SKM-1 (cell line): ENCODE data around the gene RPS29.
"Not testable (repeated sequence)": the region's sequence is repeated elsewhere in the genome, so short reads cannot be mapped to it uniquely, and the experiment has no call there.

ENCODE experiments used
- DNase-seq: peaks from one replicate; lab custom pipeline; 2025; ENCODE audit not compliant: unreplicated experiment; lab: John Stamatoyannopoulos, UW

The RPS29 gene

GRCh38 chr14:49585803-49586672 is at the start of gene RPS29:
RPS29 (minus strand) TSS chr14:49586380; CDS start chr14:49586346, 34 bp downstream.
- peak; percentile 83 for DNase-seq

GRCh38 chr14:49634547-49635334 is 48.6 kb upstream of the RPS29 start, which contains the start of gene DNAAF2:
DNAAF2 (minus strand) TSS chr14:49635244; CDS start chr14:49635149, 95 bp downstream.
- no peak for DNase-seq

GRCh38 chr14:49633640-49634546 is 47.7 kb upstream of the RPS29 start:
- peak; percentile 48 for DNase-seq

- no peak for DNase-seq
Measured at GRCh38 chr14:49623941-49624839, 38.0 kb upstream of the RPS29 start.

GRCh38 chr14:49623387-49623786 is 37.2 kb upstream of the RPS29 start:
- DNase-seq = no peak

GRCh38 chr14:49622022-49622607 is 35.9 kb upstream of the RPS29 start:
- DNase-seq = no peak

- DNase-seq = no peak
Measured at GRCh38 chr14:49621114-49621881, 35.1 kb upstream of the RPS29 start.

- peak; percentile 33 for DNase-seq
Measured at GRCh38 chr14:49620182-49621113, 34.3 kb upstream of the RPS29 start, which contains the start of the genes MGAT2 and RPL36AL. MGAT2 (plus strand) TSS chr14:49620799; CDS start chr14:49621269, 470 bp downstream. RPL36AL (minus strand) TSS chr14:49620626; CDS start chr14:49619104, 1,522 bp downstream.

- no peak for DNase-seq
Measured at GRCh38 chr14:49619730-49620129, 33.5 kb upstream of the RPS29 start.

GRCh38 chr14:49619273-49619672 is 33.1 kb upstream of the RPS29 start:
- DNase-seq = not testable (repeated sequence)

GRCh38 chr14:49617852-49618519 is 31.8 kb upstream of the RPS29 start:
- DNase-seq = no peak

GRCh38 chr14:49615776-49616175 is 29.6 kb upstream of the RPS29 start:
- DNase-seq = no peak

GRCh38 chr14:49614196-49614595 is 28.0 kb upstream of the RPS29 start:
- DNase-seq = no peak

- no peak for DNase-seq
Measured at GRCh38 chr14:49612671-49613070, 26.5 kb upstream of the RPS29 start.

GRCh38 chr14:49612251-49612650 is 26.1 kb upstream of the RPS29 start:
- no peak for DNase-seq

GRCh38 chr14:49607583-49607982 is 21.4 kb upstream of the RPS29 start:
- no peak for DNase-seq
